ENCODE data around the gene HNF4A. TPM values are rescaled to one million over a fixed set of nuclear protein-coding genes. Genes with fewer than 3 reads are reported as not detected.

The HNF4A gene
- total RNA-seq, 1 donor from 2014 or later = not detected

GRCh38 chr20:44455126-44455525 lies 99.6 kb downstream of the HNF4A start:
- H3K36me3 Mint-ChIP-seq (ENCODE audit: low read depth) = no peaks in the 10 kb centered on the region
- no peaks in the 10 kb centered on the region for H3K4me1 Mint-ChIP-seq
- no peaks in the 10 kb centered on the region for H3K9me3 Mint-ChIP-seq
- DNase-seq = no peak
- no peak overlapping the region for H3K27ac Mint-ChIP-seq
- peaks cover 2% of the 10 kb centered on the region for H3K27me3 Mint-ChIP-seq
- H3K4me3 Mint-ChIP-seq = no peak overlapping the region
- intact Hi-C loops (cut with micrococcal nuclease) = no loop called here

GRCh38 chr20:44456611-44457010 lies 101.1 kb downstream of the HNF4A start:
- intact Hi-C loops (cut with micrococcal nuclease) = no loop called here
- no peak overlapping the region for H3K27ac Mint-ChIP-seq
- DNase-seq = no peak
- no peak overlapping the region for H3K4me3 Mint-ChIP-seq
- H3K4me1 Mint-ChIP-seq = no peaks in the 10 kb centered on the region
- no peaks in the 10 kb centered on the region for H3K9me3 Mint-ChIP-seq
- peaks cover 2% of the 10 kb centered on the region for H3K27me3 Mint-ChIP-seq
- no peaks in the 10 kb centered on the region for H3K36me3 Mint-ChIP-seq (ENCODE audit: low read depth)

GRCh38 chr20:44457016-44457415 lies 101.5 kb downstream of the HNF4A start:
- peaks cover 2% of the 10 kb centered on the region for H3K27me3 Mint-ChIP-seq
- no peaks in the 10 kb centered on the region for H3K9me3 Mint-ChIP-seq
- no peak overlapping the region for H3K4me3 Mint-ChIP-seq
- no peak overlapping the region for H3K27ac Mint-ChIP-seq
- DNase-seq = no peak
- intact Hi-C loops (cut with micrococcal nuclease) = no loop called here
- H3K36me3 Mint-ChIP-seq (ENCODE audit: low read depth) = no peaks in the 10 kb centered on the region
- H3K4me1 Mint-ChIP-seq = no peaks in the 10 kb centered on the region

- H3K36me3 Mint-ChIP-seq (ENCODE audit: low read depth) = no peaks in the 10 kb centered on the region
- H3K9me3 Mint-ChIP-seq = no peaks in the 10 kb centered on the region
- H3K27me3 Mint-ChIP-seq = peaks cover 4% of the 10 kb centered on the region
- intact Hi-C loops (cut with micrococcal nuclease) = no loop called here
- no peak overlapping the region for H3K4me3 Mint-ChIP-seq
- H3K4me1 Mint-ChIP-seq = no peaks in the 10 kb centered on the region
- DNase-seq = no peak
- no peak overlapping the region for H3K27ac Mint-ChIP-seq
Observed at GRCh38 chr20:44459271-44459670, 103.8 kb downstream of the HNF4A start.

- DNase-seq = peak; percentile 66
- no peak overlapping the region for H3K27ac Mint-ChIP-seq
- H3K9me3 Mint-ChIP-seq = no peaks in the 10 kb centered on the region
- H3K4me1 Mint-ChIP-seq = no peaks in the 10 kb centered on the region
- no peak overlapping the region for H3K4me3 Mint-ChIP-seq
- peaks cover 2% of the 10 kb centered on the region for H3K27me3 Mint-ChIP-seq
- no peaks in the 10 kb centered on the region for H3K36me3 Mint-ChIP-seq (ENCODE audit: low read depth)
- intact Hi-C loops (cut with micrococcal nuclease) = loop anchor here (5.0 kb wide), 1 partner anchor 243 kb away; no protein-coding TSS in a partner anchor
Observed at GRCh38 chr20:44460795-44461141, 105.3 kb downstream of the HNF4A start.

- H3K4me1 Mint-ChIP-seq = no peaks in the 10 kb centered on the region
- intact Hi-C loops (cut with micrococcal nuclease) = loop anchor here (5.0 kb wide), 1 partner anchor 244 kb away; no protein-coding TSS in a partner anchor
Observed at GRCh38 chr20:44461142-44461802, 105.8 kb downstream of the HNF4A start.

GRCh38 chr20:44461803-44462174 lies 106.3 kb downstream of the HNF4A start:
- H3K36me3 Mint-ChIP-seq (ENCODE audit: low read depth) = no peaks in the 10 kb centered on the region
- H3K9me3 Mint-ChIP-seq = no peaks in the 10 kb centered on the region
- H3K4me1 Mint-ChIP-seq = no peaks in the 10 kb centered on the region
- no peak for DNase-seq
- intact Hi-C loops (cut with micrococcal nuclease) = loop anchor here (5.0 kb wide), 1 partner anchor 244 kb away; no protein-coding TSS in a partner anchor
- H3K27ac Mint-ChIP-seq = no peak overlapping the region
- H3K4me3 Mint-ChIP-seq = no peak overlapping the region
- H3K27me3 Mint-ChIP-seq = peaks cover 2% of the 10 kb centered on the region

More at GRCh38 chr20:44461142-44461802, 105.8 kb downstream of the HNF4A start:
- Mint-ChIP-seq H3K27me3 (peaks cover 2% of the 10 kb centered on the region), H3K27ac (no peak overlapping the region), H3K9me3 (no peaks in the 10 kb centered on the region), H3K36me3 (ENCODE audit: low read depth) (no peaks in the 10 kb centered on the region), H3K4me3 (no peak overlapping the region)
- DNase-seq = no peak

GRCh38 chr20:44463466-44463865 lies 108.0 kb downstream of the HNF4A start:
- H3K27me3 Mint-ChIP-seq = peaks cover 2% of the 10 kb centered on the region
- H3K4me1 Mint-ChIP-seq = no peaks in the 10 kb centered on the region
- H3K4me3 Mint-ChIP-seq = no peak overlapping the region
- H3K9me3 Mint-ChIP-seq = no peaks in the 10 kb centered on the region
- no peaks in the 10 kb centered on the region for H3K36me3 Mint-ChIP-seq (ENCODE audit: low read depth)
- intact Hi-C loops (cut with micrococcal nuclease) = loop anchor here (5.0 kb wide), 1 partner anchor 246 kb away; no protein-coding TSS in a partner anchor
- H3K27ac Mint-ChIP-seq = no peak overlapping the region
- no peak for DNase-seq

- no peak for DNase-seq
- H3K27ac Mint-ChIP-seq = no peak overlapping the region
- H3K36me3 Mint-ChIP-seq (ENCODE audit: low read depth) = no peaks in the 10 kb centered on the region
- H3K27me3 Mint-ChIP-seq = peaks cover 2% of the 10 kb centered on the region
- no peak overlapping the region for H3K4me3 Mint-ChIP-seq
- H3K4me1 Mint-ChIP-seq = no peaks in the 10 kb centered on the region
- intact Hi-C loops (cut with micrococcal nuclease) = loop anchor here (5.0 kb wide), 1 partner anchor 247 kb away; no protein-coding TSS in a partner anchor
- no peaks in the 10 kb centered on the region for H3K9me3 Mint-ChIP-seq
Observed at GRCh38 chr20:44464514-44464913, 109.0 kb downstream of the HNF4A start.

GRCh38 chr20:44465001-44465560 lies 109.6 kb downstream of the HNF4A start:
- H3K27ac Mint-ChIP-seq = no peak overlapping the region
- no peaks in the 10 kb centered on the region for H3K4me1 Mint-ChIP-seq
- H3K4me3 Mint-ChIP-seq = no peak overlapping the region
- H3K9me3 Mint-ChIP-seq = no peaks in the 10 kb centered on the region
- intact Hi-C loops (cut with micrococcal nuclease) = no loop called here
- H3K27me3 Mint-ChIP-seq = peaks cover 2% of the 10 kb centered on the region
- no peak for DNase-seq
- H3K36me3 Mint-ChIP-seq (ENCODE audit: low read depth) = no peaks in the 10 kb centered on the region

GRCh38 chr20:44467289-44467883 lies 111.9 kb downstream of the HNF4A start:
- Mint-ChIP-seq H3K36me3 (ENCODE audit: low read depth) (no peaks in the 10 kb centered on the region), H3K4me1 (no peaks in the 10 kb centered on the region), H3K9me3 (no peaks in the 10 kb centered on the region), H3K4me3 (no peak overlapping the region), H3K27ac (no peak overlapping the region), H3K27me3 (peaks cover 2% of the 10 kb centered on the region)
- intact Hi-C loops (cut with micrococcal nuclease) = no loop called here
- no peak for DNase-seq

- Mint-ChIP-seq H3K4me1 (no peaks in the 10 kb centered on the region), H3K9me3 (no peaks in the 10 kb centered on the region), H3K4me3 (no peak overlapping the region), H3K27me3 (peaks cover 2% of the 10 kb centered on the region), H3K27ac (no peak overlapping the region), H3K36me3 (ENCODE audit: low read depth) (no peaks in the 10 kb centered on the region)
- intact Hi-C loops (cut with micrococcal nuclease) = no loop called here
- DNase-seq = no peak
Observed at GRCh38 chr20:44468044-44468782, 112.7 kb downstream of the HNF4A start.

- H3K9me3 Mint-ChIP-seq = no peaks in the 10 kb centered on the region
- H3K4me3 Mint-ChIP-seq = no peak overlapping the region
- no peaks in the 10 kb centered on the region for H3K27me3 Mint-ChIP-seq
- H3K27ac Mint-ChIP-seq = no peak overlapping the region
- intact Hi-C loops (cut with micrococcal nuclease) = loop anchor here (10.0 kb wide), 1 partner anchor 86 kb away; no protein-coding TSS in a partner anchor
- H3K36me3 Mint-ChIP-seq (ENCODE audit: low read depth) = no peaks in the 10 kb centered on the region
- no peaks in the 10 kb centered on the region for H3K4me1 Mint-ChIP-seq
- DNase-seq = no peak
Observed at GRCh38 chr20:44470327-44470726, 114.8 kb downstream of the HNF4A start.

GRCh38 chr20:44471481-44471882 lies 116.0 kb downstream of the HNF4A start:
- DNase-seq = no peak
- Mint-ChIP-seq H3K9me3 (no peaks in the 10 kb centered on the region), H3K4me3 (no peak overlapping the region), H3K36me3 (ENCODE audit: low read depth) (no peaks in the 10 kb centered on the region), H3K27me3 (no peaks in the 10 kb centered on the region), H3K4me1 (peaks cover 4% of the 10 kb centered on the region), H3K27ac (no peak overlapping the region)
- intact Hi-C loops (cut with micrococcal nuclease) = loop anchor here (10.0 kb wide), 1 partner anchor 87 kb away; no protein-coding TSS in a partner anchor

All from activated CD4-positive, alpha-beta T cell treated with anti-CD3 and anti-CD28 coated beads, Interleukin-2, amount 10 ng/mL, durations not matched to agents 24 days and 14 days (primary cell).